DND-41 (cell line): ENCODE data around the gene KAZN.

Experiments used
- ATAC-seq: fragments of 200-7000 bp; cut with Tn5 transposase; 3 replicates; pipeline ENCODE4 v1.9.1; 2021; ENCODE audit warnings: low read depth; ENCODE audit not compliant: insufficient read depth
- DNase-seq: peaks from one replicate; pipeline ENCODE4 v3.0.0-alpha.2; 2020
- H2AFZ ChIP-seq: 2 replicates; pipeline ENCODE4 v1.6.0; 2012; ENCODE audit warnings: low read depth, low read length
- H3K27ac ChIP-seq: 2 replicates; pipeline ENCODE4 v1.5.1; 2012; ENCODE audit warnings: low read length, inconsistent platforms
- H3K27me3 ChIP-seq: fragments of 200-600 bp; sonication (generic); 2 replicates; pipeline ENCODE4 v1.6.0; 2012; ENCODE audit warnings: low read length, mild to moderate bottlenecking, inconsistent platforms; ENCODE audit not compliant: insufficient read depth, poor library complexity
- H3K36me3 ChIP-seq: 2 replicates; pipeline ENCODE4 v1.5.1; 2012; ENCODE audit warnings: low read length, inconsistent platforms; ENCODE audit not compliant: insufficient read depth
- H3K4me1 ChIP-seq: 2 replicates; pipeline ENCODE4 v1.5.1; 2012; ENCODE audit warnings: mild to moderate bottlenecking, low read length; ENCODE audit not compliant: insufficient read depth
- H3K4me2 ChIP-seq: 2 replicates; pipeline ENCODE4 v1.6.0; 2012; ENCODE audit warnings: mild to moderate bottlenecking, moderate library complexity, low read length, inconsistent platforms; ENCODE audit not compliant: insufficient read depth
- H3K4me3 ChIP-seq, 2 experiments: fragments of 200-600 bp in 1 of 2; shearing (Covaris generic) in 1 of 2; 2 replicates each; pipeline ENCODE4 v1.5.1; 2012 to 2016; ENCODE audit warnings: inconsistent platforms in 2 of 2, low read length in 2 of 2, mild to moderate bottlenecking in 2 of 2, low read depth in 1 of 2, moderate library complexity in 1 of 2
- H3K79me2 ChIP-seq: 2 replicates; pipeline ENCODE4 v1.6.0; 2012; ENCODE audit warnings: low read length, inconsistent platforms; ENCODE audit not compliant: insufficient read depth
- H3K9ac ChIP-seq: 2 replicates; pipeline ENCODE4 v1.6.0; 2012; ENCODE audit warnings: low read depth, mild to moderate bottlenecking, inconsistent platforms, low read length, moderate library complexity
- H3K9me3 ChIP-seq: 2 replicates; pipeline ENCODE4 v1.5.1; 2012; ENCODE audit warnings: low read length, moderate library complexity, mild to moderate bottlenecking, inconsistent platforms; ENCODE audit not compliant: insufficient read depth, severe bottlenecking
- H4K20me1 ChIP-seq: 2 replicates; pipeline ENCODE4 v1.6.0; 2012; ENCODE audit warnings: low read length; ENCODE audit not compliant: insufficient read depth
- EZH2 ChIP-seq: IDR thresholded peaks from 3 replicates; pipeline ENCODE4 v1.6.1; 2012; ENCODE audit warnings: borderline replicate concordance, low read depth, mild to moderate bottlenecking, moderate library complexity, low read length, inconsistent platforms; ENCODE audit not compliant: severe bottlenecking
- TF ChIP-seq, protein P1 (sequence below): IDR thresholded peaks from 2 replicates; pipeline ENCODE4 v1.5.1; 2012; ENCODE audit warnings: borderline replicate concordance, low read length, moderate library complexity, mild to moderate bottlenecking; ENCODE audit not compliant: poor library complexity, severe bottlenecking; ENCODE audit errors: extremely low read depth

The KAZN gene

DNA sequence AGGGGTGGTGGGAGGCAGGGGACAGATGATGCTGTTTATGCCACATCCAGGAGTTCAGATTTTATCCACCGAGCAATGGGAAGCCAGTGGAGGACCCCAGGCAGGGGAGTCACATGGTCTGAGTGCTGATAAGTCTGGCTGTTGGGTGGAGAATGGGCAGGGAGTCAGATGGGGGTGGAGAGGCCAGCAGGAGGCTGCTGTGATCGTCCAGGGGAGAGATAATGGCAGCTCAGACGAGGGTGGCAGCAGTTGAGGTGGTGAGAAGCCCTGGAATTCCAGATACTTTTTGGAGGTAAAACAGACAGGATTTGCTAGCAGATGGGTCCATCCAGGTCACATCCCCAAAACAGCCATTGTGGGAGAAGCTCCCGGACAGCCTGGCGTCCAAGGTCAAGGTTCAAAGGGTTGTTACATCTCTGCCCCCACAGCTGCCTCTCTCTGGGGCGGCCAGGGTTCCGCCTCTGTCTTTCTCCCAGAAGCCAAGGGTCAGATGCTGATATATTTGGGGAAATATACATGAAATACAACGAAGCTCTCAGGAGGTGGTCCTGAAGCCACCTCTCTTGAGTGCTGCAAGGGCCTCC, 303.0 kb downstream of the KAZN start:
- Histone ChIP-seq H3K79me2 (no peaks in the 10 kb centered on the region), H3K9ac (no peak overlapping the region), H3K27ac (no peak overlapping the region), H3K9me3 (no peaks in the 10 kb centered on the region), H3K36me3 (no peaks in the 10 kb centered on the region), H3K4me3 (no peak overlapping the region), H3K4me2 (no peak overlapping the region), H4K20me1 (peaks cover 4% of the 10 kb centered on the region; the same call in 1 of the 2 replicates), H2AFZ (no peak overlapping the region), H3K27me3 (no peaks in the 10 kb centered on the region), H3K4me1 (no peaks in the 10 kb centered on the region)
- no peak for DNase-seq
- no peak for ATAC-seq
- TF ChIP-seq EZH2, result no peak

DNA sequence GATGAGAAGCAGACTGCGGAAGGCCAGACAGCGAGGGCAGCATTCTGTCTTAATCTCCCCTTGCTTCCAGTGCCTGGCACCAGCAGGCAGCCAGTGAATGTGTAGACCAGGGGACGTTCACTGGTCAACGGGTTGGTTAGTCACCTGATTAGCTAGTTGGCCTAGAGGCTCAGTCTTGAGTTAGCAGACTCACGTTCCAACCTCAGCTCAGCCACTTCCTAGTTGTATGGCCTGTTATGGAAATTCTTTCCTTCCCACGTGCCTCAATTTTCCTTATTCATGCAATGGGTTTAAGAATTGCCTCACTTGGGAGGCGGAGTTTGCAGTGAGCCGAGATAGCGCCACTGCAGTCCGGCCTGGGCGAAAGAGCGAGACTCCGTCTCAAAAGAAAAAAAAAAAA, 305.4 kb downstream of the KAZN start:
- H3K4me3 ChIP-seq, result no peak overlapping the region
- ATAC-seq, result no peak
- no peak overlapping the region for H3K4me2 ChIP-seq
- no peaks in the 10 kb centered on the region for H3K36me3 ChIP-seq
- no peaks in the 10 kb centered on the region for H3K4me1 ChIP-seq
- no peaks in the 10 kb centered on the region for H3K79me2 ChIP-seq
- no peak for TF ChIP-seq EZH2
- H3K9me3 ChIP-seq, result no peaks in the 10 kb centered on the region
- no peak overlapping the region for H3K27ac ChIP-seq
- no peak overlapping the region for H3K9ac ChIP-seq
- no peak overlapping the region for H2AFZ ChIP-seq
- H3K27me3 ChIP-seq, result no peaks in the 10 kb centered on the region
- peaks cover 4% of the 10 kb centered on the region; the same call in 1 of the 2 replicates for H4K20me1 ChIP-seq
- no peak for DNase-seq

DNA sequence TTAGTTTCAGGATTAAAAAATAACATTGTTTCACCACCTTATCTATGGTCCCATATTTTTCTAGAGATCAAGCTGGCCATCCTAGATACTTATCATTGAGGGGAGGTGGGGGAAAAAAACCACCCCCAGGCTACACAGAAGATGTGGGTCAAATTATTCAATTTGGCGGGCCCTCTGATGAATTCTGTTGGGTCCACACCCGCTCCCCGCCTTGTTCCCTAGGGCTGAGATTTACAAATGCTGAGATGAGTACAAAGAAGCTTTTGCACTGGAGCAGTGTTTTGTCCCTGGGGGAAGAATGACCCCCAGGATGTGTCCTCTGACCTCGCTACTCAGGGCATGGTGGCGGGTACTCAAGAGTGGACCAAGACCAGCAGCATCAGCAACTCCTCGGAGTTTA, 308.2 kb downstream of the KAZN start:
- H3K79me2 ChIP-seq, result no peaks in the 10 kb centered on the region
- H3K4me1 ChIP-seq, result no peaks in the 10 kb centered on the region
- no peak overlapping the region for H3K4me2 ChIP-seq
- DNase-seq (no peak), ATAC-seq (no peak)
- H3K9me3 ChIP-seq, result no peaks in the 10 kb centered on the region
- H4K20me1 ChIP-seq, result peaks cover 7% of the 10 kb centered on the region
- H3K9ac ChIP-seq, result no peak overlapping the region
- no peak overlapping the region for H3K4me3 ChIP-seq
- TF ChIP-seq EZH2, result no peak
- TF ChIP-seq, protein P1, sequence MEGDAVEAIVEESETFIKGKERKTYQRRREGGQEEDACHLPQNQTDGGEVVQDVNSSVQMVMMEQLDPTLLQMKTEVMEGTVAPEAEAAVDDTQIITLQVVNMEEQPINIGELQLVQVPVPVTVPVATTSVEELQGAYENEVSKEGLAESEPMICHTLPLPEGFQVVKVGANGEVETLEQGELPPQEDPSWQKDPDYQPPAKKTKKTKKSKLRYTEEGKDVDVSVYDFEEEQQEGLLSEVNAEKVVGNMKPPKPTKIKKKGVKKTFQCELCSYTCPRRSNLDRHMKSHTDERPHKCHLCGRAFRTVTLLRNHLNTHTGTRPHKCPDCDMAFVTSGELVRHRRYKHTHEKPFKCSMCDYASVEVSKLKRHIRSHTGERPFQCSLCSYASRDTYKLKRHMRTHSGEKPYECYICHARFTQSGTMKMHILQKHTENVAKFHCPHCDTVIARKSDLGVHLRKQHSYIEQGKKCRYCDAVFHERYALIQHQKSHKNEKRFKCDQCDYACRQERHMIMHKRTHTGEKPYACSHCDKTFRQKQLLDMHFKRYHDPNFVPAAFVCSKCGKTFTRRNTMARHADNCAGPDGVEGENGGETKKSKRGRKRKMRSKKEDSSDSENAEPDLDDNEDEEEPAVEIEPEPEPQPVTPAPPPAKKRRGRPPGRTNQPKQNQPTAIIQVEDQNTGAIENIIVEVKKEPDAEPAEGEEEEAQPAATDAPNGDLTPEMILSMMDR, result no peak
- no peak overlapping the region for H2AFZ ChIP-seq
- no peaks in the 10 kb centered on the region for H3K27me3 ChIP-seq
- no peak overlapping the region for H3K27ac ChIP-seq
- no peaks in the 10 kb centered on the region for H3K36me3 ChIP-seq

DNA sequence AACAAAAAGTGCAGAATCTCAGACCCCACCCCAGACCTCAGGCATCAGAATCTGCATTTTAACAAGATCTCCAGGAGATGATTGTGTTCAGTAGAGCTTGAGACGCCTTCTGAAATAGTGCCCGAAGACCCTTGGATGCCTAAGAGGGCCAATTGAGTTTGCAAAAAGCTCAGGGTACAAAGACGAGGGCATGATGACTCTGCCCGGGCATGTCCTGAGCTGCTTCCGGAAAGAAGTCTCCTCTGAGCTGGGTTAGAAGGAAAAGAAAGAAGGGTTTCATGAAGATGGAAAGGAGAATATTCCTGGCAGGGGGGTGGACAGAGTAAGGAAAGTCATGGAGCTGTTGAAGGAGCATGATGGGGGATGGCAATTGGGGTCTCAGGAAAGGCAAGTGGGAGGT, 308.9 kb downstream of the KAZN start:
- ATAC-seq (no peak), DNase-seq (no peak)
- Histone ChIP-seq H3K4me2 (no peak overlapping the region), H3K36me3 (no peaks in the 10 kb centered on the region), H3K4me1 (no peaks in the 10 kb centered on the region), H2AFZ (no peak overlapping the region), H4K20me1 (peaks cover 7% of the 10 kb centered on the region), H3K27ac (no peak overlapping the region), H3K9me3 (no peaks in the 10 kb centered on the region), H3K27me3 (no peaks in the 10 kb centered on the region), H3K79me2 (no peaks in the 10 kb centered on the region), H3K9ac (no peak overlapping the region), H3K4me3 (no peak overlapping the region)
- no peak for TF ChIP-seq EZH2
- TF ChIP-seq, protein P1, result no peak
